UCSD-AML1 (cell line): Measurements from ENCODE around the gene FOXK1.
A peak's percentile ranks its signal among the peaks of the same experiment; 100 is the strongest.

Experiments used
- DNase-seq: peaks from one replicate; lab custom pipeline; 2025; ENCODE audit not compliant: unreplicated experiment; lab: John Stamatoyannopoulos, UW

Gene FOXK1

DNA sequence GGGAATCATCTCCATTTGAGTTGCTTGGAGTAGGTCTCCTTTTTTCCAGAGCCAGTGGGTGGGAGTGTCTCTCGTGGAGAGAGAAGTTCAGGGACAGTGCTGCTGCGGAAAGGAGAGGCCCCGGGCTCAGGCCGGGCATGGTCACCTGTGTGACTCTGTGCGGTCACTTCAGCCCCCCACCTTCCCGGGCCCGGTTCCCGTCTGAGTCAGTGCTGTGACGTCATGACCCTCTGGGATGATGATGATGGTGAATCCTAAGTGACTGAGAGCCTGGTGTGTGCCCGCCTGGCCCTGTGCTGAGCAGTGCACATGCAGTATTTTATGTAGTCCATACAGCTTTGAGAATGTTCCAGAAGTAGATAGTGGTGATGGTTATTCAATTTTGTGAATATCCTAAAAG, 60.8 kb downstream of the FOXK1 start:
- no peak for DNase-seq

GRCh38 chr7:4744391-4745264, 62.5 kb downstream of the FOXK1 start:
- DNase-seq = peak; percentile 83

GRCh38 chr7:4745265-4745919, 63.3 kb downstream of the FOXK1 start:
- DNase-seq = no peak

- no peak for DNase-seq
Measured at GRCh38 chr7:4745971-4746919, 64.2 kb downstream of the FOXK1 start.

- no peak for DNase-seq
Measured at GRCh38 chr7:4747013-4747412, 64.9 kb downstream of the FOXK1 start.

DNA sequence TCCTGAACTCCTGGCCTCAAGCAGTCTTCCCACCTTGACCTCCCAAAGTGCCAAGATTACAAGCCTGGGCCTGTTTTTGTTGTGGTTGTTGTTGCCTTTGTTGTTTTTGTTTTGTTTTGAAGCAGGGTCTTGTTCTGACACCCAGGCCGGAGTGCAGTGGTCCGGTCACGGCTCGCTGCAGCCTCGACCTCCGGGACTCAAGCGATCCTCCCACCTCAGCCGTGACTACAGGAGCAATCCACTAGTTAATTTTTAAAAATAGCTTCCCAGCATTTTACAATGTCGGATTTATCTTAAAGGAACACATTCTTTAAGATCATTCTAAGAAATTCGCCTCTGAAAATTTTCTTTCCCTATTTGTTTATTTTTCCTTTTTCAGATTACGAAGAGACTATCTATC, 65.7 kb downstream of the FOXK1 start:
- no peak for DNase-seq

GRCh38 chr7:4748231-4748681, 66.2 kb downstream of the FOXK1 start:
- DNase-seq = no peak

GRCh38 chr7:4749363-4749762, 67.3 kb downstream of the FOXK1 start:
- DNase-seq = no peak

DNA sequence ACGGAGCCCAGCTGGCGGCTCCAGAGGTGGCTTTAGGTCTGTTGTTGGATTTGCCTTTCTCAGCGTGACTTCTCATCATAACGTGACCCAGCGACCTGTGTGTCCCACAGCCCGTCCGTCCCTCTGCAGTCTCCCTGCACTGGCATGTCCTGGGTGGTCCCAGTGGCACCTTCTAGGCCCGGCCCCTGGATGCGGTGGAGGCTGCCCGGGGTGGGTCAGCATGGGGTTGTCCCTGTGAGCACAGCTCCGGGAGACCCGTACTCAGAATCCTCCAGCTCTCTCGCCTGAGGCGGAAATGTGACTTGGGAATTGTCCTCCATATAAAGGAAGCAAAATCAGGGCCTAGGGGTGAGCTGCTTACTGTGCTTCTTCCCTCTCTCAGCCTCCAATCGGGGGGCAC, 67.7 kb downstream of the FOXK1 start:
- DNase-seq = no peak

GRCh38 chr7:4751398-4751947, 69.4 kb downstream of the FOXK1 start:
- no peak for DNase-seq

- DNase-seq = peak; percentile 36
Measured at GRCh38 chr7:4753598-4754432, 71.7 kb downstream of the FOXK1 start.

DNA sequence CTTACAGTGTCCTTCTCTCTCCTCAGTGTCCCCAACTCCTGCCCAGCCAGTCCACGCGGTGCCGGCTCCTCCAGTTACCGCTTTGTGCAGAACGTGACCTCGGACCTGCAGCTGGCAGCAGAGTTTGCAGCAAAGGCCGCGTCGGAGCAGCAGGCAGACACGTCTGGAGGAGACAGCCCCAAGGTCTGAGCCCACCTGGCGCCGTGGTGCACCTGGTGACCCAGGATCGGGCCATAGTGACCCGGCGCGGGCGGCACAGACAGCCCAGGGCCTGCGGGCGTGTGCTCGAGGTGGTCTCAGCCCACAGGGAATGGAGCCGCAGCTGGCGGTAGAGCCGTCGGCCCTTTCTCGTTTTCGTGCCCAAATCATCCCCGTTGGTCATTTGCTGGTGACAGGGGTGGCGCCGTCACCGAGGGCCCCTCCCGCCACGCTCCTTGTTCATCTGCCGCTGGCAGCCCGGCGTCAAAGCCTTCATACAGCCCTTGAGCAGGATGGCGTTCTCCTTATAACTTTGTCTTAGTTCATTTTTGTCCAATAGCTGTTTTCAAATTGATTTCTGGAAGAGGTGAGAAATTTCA, 72.4 kb downstream of the FOXK1 start:
- no peak for DNase-seq

DNA sequence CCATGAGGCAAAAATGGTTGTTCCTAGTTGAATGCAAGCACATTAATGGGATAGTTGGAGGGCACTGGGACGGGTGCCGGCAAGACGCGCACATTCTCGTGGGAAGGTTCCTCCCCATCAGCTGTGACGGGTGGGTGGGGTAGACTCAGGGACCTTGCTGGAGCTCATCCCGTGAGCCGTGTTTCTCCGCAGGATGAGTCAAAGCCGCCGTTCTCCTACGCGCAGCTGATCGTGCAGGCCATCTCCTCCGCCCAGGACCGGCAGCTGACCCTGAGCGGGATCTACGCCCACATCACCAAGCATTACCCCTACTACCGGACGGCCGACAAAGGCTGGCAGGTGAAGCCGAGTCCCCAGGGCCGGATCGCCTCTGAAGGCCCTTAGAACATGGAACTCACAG, 73.0 kb downstream of the FOXK1 start:
- DNase-seq = no peak

- no peak for DNase-seq
Measured at GRCh38 chr7:4758111-4758510, 76.0 kb downstream of the FOXK1 start.

DNA sequence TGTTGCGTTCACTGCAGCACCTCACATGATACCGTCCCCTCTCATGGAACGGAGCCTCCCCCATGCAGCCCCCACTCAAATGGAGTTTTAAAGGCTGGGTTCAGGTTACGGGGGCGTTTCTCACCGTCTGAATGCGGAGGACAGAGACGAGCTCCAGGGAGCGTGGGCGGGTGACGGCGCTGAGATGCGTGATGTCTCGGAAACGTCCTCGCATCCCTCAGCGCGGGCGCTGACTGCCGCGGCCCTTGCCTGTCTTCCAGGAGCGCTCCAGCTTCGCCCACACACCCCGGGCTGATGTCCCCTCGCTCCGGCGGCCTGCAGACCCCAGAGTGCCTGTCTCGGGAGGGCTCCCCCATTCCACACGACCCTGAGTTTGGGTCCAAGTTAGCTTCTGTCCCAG, 76.7 kb downstream of the FOXK1 start:
- DNase-seq = no peak

- no peak for DNase-seq
Measured at GRCh38 chr7:4759211-4759610, 77.1 kb downstream of the FOXK1 start.

- no peak for DNase-seq
Measured at GRCh38 chr7:4760952-4761351, 78.9 kb downstream of the FOXK1 start.

DNA sequence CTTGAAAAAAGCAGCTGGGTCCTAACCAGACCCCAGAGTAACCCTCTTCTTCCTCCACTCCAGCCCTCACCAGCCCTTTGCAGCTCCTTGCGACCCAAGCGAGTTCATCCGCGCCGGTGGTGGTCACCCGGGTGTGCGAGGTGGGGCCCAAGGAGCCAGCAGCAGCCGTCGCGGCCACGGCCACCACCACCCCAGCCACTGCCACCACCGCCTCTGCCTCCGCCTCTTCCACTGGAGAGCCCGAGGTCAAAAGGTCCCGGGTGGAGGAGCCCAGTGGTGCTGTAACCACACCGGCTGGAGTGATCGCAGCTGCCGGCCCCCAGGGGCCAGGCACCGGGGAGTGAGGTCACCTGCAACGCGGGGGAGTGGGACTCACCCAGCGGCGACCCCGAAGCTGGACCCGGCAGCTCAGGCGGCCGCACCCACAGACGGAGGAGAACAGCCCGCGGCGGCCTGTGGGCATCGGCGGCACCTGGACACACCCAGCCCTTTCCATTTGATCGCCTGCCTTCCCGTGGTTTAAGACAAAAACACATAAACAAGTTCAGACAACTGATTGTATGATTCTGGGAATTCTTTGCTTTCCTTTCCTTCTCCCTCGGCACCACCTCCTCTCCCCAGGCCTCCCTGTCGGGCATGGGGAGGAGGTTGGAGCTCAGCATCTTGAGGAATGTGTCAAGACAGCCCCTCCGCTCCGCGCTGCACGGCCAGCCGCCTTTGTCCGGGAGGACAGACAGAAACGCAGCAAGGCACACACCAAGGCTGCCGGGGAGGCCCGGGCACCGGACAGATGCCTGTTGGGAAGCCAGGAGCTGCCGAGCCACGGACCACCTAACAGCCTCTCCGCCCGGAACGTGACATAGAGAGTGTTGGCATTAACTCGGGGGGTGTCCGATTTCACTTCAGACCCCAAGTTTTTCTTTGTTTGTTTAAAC, 80.3 kb downstream of the FOXK1 start:
- no peak for DNase-seq
